OCI-LY3 (cell line): ENCODE results near the gene PIGA.

Experiments used
- CTCF ChIP-seq: fragments of 200-600, 300-600 bp; sonication (generic); IDR thresholded peaks from 2 replicates; pipeline ENCODE4 v1.5.1; 2014; ENCODE audit warnings: antibody characterized with exemption, low read length, low read depth
- EZH2phosphoT487 ChIP-seq: fragments of 200-600 bp; shearing (Covaris generic); IDR thresholded peaks from 2 replicates; pipeline ENCODE4 v1.6.1; 2018; ENCODE audit warnings: antibody characterized with exemption, mixed run types, low read depth

- TF ChIP-seq CTCF: no peak
- no peak for TF ChIP-seq EZH2phosphoT487
These were observed 21.1 kb upstream of the PIGA start for GRCh38 chrX:15356444-15356843.
